Right ventricle myocardium superior (tissue), 1 donor: ENCODE results near the gene HSD17B12. TPM values are rescaled to one million over a fixed set of nuclear protein-coding genes. Genes with fewer than 3 reads are reported as not detected.
A peak's percentile ranks its signal among the peaks of the same experiment; 100 is the strongest.

Experiments
- ATAC-seq: fragments of 200-7000 bp; cut with Tn5 transposase; one replicate; pipeline ENCODE4 v1.9.1; 2020; ENCODE audit warnings: mild to moderate bottlenecking; ENCODE audit not compliant: poor library complexity
- DNase-seq: peaks from one replicate; pipeline ENCODE4 v3.0.0-alpha.2; 2020
- intact Hi-C: fragments of 100-400 bp; cut with DNase I; formaldehyde crosslinking; loops from one replicate; pipeline ENCODE4 v1.11.2; 2022
- total RNA-seq: library from RNA; stranded (reverse); fragmentation: NEBNext Ultra II Directional; extraction: Animal tissue kit (Norgen Biotek cat#: 25700); gene quantifications from one replicate; pipeline ENCODE4 v1.2.1, GENCODE V29; 2021
- donor health status: DM: no; HTN: yes; CAD: no; lungs with severe emphysema.

HSD17B12 gene
- total RNA-seq, 1 donor from 2014 or later, result 63.3 TPM

DNA sequence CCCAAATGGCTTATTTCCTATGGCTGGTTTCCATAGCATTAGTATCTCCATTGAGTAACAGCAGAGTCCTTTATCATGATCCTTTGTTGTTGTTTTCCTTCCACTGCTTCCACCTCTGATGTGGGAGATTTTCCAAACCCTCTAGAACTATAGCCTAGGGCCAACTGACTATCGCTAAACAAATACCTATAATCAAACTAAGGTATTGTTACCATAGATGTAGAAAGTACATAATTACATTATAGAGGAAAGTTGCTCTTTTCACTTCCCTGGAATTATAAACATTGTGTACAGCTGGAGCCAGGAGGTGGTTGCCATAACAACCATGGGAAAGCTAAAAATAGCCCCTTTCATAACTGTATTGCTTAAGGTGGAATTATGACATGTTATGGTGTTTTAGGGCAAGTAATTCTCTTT, 153.1 kb downstream of the HSD17B12 start:
- no peak for ATAC-seq

DNA sequence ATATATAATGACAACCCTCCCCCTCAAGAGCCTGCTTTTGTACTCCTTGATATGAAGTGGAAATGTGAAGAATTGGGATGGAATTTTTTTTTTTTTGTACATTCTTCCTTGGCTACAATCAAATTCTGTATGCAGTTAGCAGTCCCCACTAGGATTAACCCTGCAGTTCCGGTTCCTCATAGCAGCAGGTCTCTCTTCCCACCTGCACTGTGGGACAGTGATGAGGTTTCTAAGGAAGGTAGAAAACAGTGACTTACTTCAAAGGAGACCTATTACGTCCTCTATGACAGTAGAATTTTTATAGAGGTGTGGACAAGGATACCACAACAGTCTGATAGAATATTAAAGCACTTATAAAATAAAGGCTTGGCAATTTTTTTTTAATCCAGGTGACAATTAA, 153.7 kb downstream of the HSD17B12 start:
- DNase-seq, result no peak
- ATAC-seq, result no peak
- intact Hi-C loops, result no loop called here

More for the DNA sequence above, 153.1 kb downstream of the HSD17B12 start:
- intact Hi-C loops, result no loop called here
- DNase-seq, result no peak

DNA sequence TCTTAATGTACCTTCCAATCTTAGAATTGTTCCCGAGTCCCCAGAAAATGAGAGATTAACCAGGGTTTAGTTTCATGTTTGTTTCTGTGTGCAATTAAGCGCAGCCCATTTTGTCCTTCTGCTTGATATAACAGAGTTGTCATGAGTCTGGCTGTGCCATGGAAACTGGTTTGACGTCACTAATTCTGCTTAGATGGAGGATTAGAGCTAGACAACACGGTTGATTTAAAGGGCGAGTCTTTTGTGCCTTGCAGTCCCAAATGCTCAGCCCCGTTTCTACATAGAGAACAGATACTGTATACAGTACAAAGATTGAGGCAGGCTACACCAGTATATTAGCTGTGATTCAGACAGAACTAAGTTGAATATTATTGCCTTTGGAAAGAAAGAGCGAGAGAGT, 154.6 kb downstream of the HSD17B12 start:
- intact Hi-C loops, result no loop called here
- no peak for DNase-seq
- no peak for ATAC-seq

DNA sequence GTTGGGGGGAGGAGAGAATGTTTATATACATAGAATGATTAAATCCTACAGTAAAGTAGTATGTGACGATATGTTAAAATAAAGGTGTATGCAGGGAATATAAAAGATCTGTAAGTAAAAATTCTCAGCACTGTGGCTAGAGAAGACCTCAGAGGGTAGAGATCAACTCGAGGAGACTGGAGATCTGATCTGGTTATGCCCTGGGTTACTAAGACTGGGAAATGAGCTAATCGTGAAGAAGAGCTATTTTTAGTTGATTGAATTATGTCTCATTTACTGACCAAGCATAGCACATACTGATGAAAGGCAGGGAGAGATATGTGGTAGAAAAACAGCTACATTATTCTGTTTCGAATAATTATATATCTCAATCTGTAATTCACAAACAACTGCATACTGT, 157.3 kb downstream of the HSD17B12 start:
- DNase-seq, result no peak
- intact Hi-C loops, result no loop called here
- peak; percentile 56 for ATAC-seq

DNA sequence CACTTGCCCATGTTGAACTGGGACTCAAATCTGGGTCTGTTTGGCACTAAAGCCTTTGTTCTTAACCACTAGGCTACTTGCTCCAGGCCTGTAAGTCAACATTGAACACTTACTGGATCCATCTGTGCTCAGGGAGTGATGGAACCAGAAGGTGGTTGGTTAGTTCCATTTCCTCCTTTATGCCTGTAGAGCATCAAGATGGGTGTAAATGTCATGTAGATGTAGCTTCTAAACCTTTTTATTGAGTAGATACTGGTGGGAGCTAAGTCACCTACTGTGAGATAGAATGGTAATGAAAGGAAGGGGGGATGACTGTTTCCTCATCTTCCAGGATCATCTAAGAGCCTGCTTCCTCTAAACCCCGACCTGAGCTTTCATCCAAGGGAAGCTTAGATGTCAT, 161.5 kb downstream of the HSD17B12 start:
- intact Hi-C loops, result no loop called here
- ATAC-seq, result no peak
- DNase-seq, result no peak

DNA sequence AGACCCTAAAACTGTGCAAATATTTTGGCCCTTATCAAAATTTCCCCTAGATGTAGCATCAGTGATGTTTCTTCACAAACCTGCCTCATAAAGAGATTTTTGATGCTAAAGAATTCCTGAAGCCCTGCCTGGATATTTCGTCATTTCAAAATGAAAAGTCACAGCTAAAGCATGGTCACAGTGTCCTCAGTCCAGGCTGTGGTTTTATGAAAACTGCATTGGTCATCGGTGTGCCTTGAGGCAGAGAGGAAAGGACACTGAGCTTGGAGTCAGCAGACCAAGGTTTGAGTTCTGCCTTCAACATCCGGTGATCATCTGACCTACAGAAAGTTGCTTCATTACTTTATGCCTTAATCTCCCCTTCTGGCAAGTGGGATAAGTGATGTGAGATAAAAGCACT, 165.3 kb downstream of the HSD17B12 start:
- ATAC-seq (no peak), DNase-seq (no peak)
- intact Hi-C loops, result no loop called here

DNA sequence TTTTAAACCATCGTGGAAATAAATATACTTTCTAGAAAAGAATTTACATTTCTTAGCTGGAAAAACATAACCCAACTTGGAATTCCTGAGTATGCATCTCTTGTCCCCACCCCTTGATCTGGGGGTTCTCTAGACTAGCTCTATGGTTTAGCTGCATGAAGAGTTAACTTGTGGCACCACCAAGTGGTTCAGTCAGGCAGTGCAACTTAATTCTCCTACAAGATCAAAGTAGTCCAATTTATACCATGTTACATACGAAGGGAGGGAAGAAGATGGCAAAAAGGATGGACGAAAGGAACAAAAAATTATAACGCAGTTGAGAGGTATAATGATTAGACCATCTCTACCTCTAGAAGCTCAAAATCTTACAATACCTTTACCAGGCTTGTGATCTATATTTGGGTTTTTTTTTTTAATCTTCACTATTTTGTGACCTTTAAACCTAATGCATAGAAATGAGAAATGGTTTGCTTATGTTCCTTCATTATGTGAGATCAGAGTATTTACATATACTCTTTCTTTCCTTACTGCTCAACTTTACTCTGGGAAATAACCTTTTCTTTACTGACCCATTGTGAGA, 171.6 kb downstream of the HSD17B12 start:
- intact Hi-C loops, result no loop called here
- peak; percentile 82 for ATAC-seq
- DNase-seq, result no peak

DNA sequence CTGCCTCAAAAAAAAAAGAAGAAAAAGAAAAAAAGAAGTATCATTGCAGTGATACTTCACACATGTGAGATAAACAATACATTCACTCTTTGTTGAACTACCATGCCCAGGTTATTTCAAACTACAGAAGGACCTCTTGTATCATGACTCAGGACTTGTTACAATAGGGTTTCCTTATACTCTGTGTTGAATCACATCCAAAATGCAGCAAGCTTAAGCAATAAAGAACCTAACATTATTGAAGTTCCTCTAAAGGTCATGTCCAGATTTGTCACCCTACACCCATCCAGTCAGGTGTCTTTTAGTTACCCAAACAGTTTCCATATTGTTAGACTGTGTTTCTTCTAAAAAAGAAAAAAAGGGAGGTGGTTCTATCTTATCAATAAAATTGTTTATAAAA, 173.2 kb downstream of the HSD17B12 start:
- ATAC-seq, result no peak
- no peak for DNase-seq
- intact Hi-C loops, result no loop called here

DNA sequence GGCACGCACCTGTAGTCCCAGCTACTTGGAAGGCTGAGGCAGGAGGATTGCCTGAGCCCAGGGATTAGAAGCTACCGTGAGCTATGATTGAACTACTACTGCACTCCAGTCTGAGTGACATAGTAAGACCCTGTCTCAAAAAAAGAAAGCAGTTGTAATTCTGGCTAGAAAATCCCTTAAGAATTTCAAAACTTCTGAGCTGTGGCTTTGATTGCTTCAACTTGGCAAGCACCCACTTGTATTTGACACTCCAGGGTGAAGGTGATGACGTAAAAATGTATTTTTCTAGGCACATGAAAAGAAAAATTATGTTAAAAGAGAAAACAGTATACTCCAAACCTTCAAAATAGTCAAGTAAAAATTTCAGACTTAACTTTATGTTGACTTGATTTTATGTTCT, 176.5 kb downstream of the HSD17B12 start:
- intact Hi-C loops, result no loop called here
- no peak for ATAC-seq
- no peak for DNase-seq

DNA sequence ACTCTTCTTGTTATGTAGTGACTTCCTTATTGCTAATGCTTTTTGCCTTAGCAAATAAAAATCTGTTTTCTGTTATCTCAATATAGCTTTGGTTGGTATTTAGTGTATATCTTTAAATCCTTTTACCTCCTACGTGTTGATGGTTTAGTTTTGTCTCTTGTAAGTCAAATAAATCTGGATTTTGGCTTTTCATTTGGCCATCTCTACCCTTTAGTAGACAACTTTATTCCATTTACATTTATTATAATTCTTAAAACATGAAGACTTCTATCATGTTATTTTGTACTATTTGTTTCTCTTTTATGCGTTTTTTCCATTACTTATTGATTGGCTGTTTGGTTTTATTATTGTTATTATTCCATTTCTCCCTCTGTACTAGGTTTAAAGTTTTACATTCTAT, 180.6 kb downstream of the HSD17B12 start:
- intact Hi-C loops, result no loop called here
- ATAC-seq (no peak), DNase-seq (no peak)

DNA sequence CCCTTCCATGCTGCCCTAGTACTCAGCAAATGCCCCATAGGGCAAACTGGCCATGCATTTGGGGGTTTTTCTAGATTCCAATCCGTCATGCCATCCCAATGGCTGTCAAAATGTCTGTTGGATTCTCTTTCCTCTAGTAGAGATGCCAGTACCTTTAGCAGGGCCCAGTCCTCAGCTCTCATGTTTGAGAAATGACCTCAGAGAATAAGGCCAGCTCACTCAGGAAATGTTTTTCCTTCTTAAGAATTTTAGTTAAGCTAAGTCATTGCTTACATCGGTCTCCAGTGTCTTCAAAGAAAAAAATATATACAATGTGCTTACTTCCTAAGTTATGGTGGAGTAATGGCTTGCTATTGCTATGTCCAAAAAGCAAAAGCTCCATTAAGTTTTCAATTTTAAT, 186.0 kb downstream of the HSD17B12 start:
- ATAC-seq (no peak), DNase-seq (no peak)
- intact Hi-C loops, result no loop called here

DNA sequence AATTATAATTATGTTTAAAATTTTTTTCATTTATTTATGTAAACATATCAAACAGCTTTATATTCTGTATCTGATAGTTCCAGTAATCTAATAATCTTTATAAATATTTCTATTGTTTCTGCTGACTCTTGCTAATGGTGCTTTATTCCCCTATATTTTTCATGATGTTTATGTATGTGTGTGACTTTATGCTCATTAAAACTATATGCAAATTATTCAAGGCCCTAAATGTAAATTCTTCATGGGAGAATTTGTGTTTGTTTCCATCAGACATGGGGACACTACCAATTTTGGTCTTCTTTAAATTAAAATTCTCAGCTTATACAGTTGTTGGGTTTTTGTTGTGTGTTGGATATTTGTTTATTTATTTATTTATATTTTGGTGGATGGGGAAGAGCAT, 186.4 kb downstream of the HSD17B12 start:
- ATAC-seq, result no peak
- intact Hi-C loops, result no loop called here
- DNase-seq, result no peak

DNA sequence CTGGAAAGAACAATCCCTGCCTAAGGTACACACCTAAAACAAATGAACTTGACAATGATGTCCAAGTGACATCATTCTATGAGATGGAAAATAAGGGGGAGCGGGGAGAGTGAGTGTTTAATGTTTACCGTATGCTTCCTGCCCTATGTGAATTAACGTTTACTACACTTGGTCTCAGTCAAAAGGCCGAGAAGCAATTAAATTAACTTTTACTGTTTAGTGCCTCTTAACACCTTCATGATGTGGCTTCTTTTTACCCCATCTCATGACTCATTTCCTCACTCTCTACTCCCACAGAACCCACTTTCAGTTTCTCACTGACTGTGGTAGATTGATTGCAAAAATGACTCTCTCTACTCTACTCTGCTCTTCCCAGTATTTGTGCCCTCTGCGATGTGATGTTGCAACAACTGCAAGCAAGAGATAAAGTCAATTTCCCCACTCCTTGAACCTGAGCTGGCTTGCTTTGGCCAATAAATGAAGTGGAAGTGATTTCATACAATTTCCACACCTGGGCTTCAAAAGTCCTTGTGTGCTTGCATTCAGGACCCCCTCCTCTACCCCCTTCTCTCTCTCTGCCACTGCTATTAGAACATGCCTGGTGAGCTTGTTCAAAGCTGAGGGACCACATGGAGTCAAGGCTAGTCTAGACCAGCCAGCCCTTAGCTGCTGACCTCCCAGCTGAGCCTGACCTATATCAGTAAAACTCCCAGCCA, 188.5 kb downstream of the HSD17B12 start:
- ATAC-seq (no peak), DNase-seq (no peak)
- intact Hi-C loops, result no loop called here

DNA sequence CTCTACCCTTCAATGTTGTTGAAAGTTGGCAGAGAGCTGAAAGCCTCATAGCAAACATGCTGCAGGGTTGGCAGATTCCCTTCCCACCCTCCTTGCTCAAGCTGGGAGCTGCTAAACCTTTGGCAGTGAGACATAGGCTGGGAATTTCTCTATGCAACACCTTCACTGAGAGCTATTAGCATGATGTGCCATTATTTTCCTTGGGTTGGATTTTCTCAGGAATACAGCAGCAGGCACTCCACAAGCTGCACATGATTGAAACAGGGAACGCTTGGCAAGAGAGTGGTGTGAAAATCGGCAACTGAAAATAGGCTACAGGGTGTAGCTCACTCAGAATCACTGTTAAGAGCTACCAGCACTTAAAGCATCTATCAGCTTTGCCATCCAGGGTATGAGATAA, 190.5 kb downstream of the HSD17B12 start:
- ATAC-seq (no peak), DNase-seq (no peak)
- intact Hi-C loops, result no loop called here

DNA sequence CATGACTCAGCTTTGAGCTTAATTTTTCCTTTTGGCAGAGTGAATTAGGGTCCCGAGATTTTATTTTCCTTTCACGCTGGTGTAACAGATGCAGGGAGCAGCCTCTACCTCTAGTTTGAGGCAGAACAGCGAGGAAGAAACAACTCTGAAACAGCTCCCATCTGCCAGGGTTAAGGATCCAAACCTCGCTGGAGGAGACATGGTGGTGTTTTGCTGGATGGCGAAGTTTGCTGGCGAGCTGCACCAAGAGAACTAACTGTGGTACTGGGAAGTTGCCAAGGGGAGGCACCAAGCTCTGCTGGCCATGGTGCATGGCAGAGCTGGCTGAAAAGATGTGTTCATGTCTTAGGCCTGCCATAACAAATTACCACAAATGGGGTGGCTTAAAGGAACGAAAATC, 192.5 kb downstream of the HSD17B12 start:
- ATAC-seq, result no peak
- intact Hi-C loops, result no loop called here
- no peak for DNase-seq

DNA sequence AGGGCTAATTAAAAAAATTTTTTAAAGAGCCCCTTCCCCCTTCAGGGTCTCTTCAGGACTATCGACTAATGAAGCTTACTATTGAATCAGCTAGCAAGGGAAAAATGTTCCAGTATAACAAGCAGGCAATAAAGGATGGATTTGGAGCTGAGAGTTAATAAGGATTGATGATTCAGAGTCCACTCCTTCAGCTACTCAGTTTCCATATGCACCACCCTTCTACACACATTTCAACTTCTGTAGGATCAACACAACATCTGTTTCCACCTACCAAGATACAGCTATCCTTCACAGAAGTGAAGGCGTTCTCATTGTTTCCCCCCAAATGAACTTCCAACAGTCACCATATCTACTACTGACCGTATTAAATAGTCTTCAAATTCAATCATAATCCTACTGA, 193.5 kb downstream of the HSD17B12 start:
- intact Hi-C loops, result no loop called here
- no peak for DNase-seq
- ATAC-seq, result no peak

DNA sequence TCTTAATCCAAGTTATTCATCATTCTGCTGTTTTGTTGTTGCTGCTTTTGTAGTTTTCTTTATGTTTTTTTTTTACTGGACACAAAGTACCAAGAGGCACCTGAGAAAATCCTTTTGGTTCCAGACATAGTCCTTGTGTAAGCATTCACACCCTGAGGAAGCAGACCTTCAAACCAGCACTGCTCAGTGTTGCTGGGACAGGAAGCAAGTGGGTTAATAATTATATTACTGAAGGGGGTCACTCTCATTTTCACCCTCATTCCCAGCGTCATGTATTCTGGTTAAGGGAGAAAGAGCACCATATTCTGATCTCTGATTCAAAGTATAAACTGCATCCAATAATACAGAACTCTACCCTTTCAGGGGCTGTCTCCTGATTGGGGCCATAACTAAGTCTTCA, 194.2 kb downstream of the HSD17B12 start:
- intact Hi-C loops, result no loop called here

DNA sequence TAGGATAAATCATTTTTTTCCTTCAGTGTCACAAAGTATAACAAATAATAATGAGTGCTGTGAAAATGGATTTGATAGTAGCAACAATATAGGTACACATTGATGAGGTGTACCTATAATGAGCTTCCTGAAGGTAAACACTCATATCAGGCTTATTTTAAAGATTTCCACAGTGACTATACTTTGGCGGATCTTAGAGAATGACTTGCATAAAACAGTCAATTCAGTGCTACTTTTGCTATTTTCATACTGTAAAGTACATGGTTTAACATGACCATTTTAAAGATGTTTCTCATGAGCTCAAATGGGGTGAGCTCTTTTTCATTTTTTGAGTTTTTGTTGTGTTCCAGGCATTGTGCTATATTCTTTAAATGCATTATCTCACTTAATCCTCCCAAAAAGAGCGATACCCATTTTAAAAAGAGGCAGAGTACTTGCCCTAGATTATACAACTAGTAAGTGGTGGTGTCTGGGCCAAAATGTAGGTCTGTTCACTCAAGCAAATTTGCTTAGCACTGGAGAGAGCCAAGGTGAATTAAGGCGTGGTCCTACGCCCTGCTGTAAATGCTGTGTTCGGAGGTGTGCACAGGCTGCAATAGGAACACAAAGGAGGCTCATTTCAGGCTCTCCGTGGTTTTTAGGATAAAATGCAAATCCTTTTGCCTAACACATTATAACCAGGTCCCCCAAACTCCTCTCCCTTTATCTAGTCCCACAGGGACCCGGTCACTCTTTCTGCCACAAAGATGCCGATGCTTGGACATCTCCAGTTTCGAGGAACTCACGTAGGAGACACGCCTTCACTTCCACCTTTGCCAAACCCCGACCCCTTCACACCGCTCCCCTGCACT, 199.5 kb downstream of the HSD17B12 start:
- intact Hi-C loops, result no loop called here
- ATAC-seq (peak; percentile 7), DNase-seq (no peak)

More for the DNA sequence above, 194.2 kb downstream of the HSD17B12 start:
- no peak for DNase-seq
- ATAC-seq, result no peak

DNA sequence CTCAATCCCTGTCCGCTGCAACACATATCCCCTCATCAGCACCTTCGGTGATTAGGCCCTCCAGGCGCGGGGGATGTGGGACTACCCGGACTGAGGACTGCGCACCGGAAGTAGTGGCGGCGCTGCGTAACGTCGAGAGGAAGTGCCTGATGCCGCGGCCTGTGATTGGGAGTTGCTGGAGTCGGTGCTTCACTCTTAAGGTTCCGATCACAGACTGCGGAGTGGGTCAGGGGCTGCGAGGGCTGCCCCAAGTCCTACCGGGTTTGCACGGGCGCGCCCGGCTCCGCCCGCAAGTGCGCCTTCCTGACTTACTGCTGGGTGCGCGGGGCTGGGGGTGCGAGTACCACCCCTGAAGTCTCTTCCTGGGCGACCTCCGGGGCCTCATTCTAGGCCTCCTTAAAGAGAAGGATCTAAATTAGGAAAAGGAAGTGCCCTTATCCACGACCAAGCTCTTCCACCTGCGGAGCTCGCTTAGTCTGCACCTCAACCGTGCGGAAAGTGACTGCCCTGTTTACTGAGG, 200.2 kb downstream of the HSD17B12 start, which contains the start of gene ALKBH3:
TSS of gene ALKBH3 (plus strand) at position 192 of the 520 bp plus-strand sequence. CDS start 1,822 bp downstream, outside the sequence.
- peak; percentile 100 for ATAC-seq
- peak; percentile 96 for DNase-seq
- intact Hi-C loops, result no loop called here
